H54 (cell line): Measurements from ENCODE around the gene MRPL17.
A peak's percentile ranks its signal among the peaks of the same experiment; 100 is the strongest.
"Not testable (repeated sequence)": the region's sequence is repeated elsewhere in the genome, so short reads cannot be mapped to it uniquely, and the experiment has no call there.

Source experiments
- DNase-seq: peaks from one replicate; pipeline ENCODE4 v3.0.0; 2011; ENCODE audit warnings: low spot score, mixed read lengths; ENCODE audit not compliant: insufficient read length
- FAIRE-seq: peaks from 3 replicates; lab custom pipeline; 2011; peaks lifted over from hg19 to GRCh38; lab: Jason Lieb, UNC
- POLR2A ChIP-seq: IDR thresholded peaks from 2 replicates; pipeline ENCODE4 v1.6.1; 2011; ENCODE audit warnings: low read depth, mild to moderate bottlenecking, low read length

Gene MRPL17

GRCh38 chr11:6682936-6683861 is at the start of gene MRPL17:
MRPL17 (minus strand) TSS chr11:6683340; CDS start chr11:6683296, 44 bp downstream.
- peak; percentile 98 for TF ChIP-seq POLR2A
- peak; percentile 93 for DNase-seq
- peak; percentile 90 for FAIRE-seq

- no peak for DNase-seq
- TF ChIP-seq POLR2A = no peak
- peak; percentile 33 for FAIRE-seq
Observed at GRCh38 chr11:6727971-6728760, 45.0 kb upstream of the MRPL17 start.

GRCh38 chr11:6725386-6725896 is 42.3 kb upstream of the MRPL17 start:
- DNase-seq (no peak), FAIRE-seq (no peak)
- TF ChIP-seq POLR2A = no peak

GRCh38 chr11:6724013-6724412 is 40.9 kb upstream of the MRPL17 start:
- DNase-seq = no peak
- no peak for TF ChIP-seq POLR2A
- FAIRE-seq = no peak

- DNase-seq = no peak
- no peak for TF ChIP-seq POLR2A
- FAIRE-seq = no peak
Observed at GRCh38 chr11:6721343-6721742, 38.2 kb upstream of the MRPL17 start.

- TF ChIP-seq POLR2A = no peak
- no peak for FAIRE-seq
Observed at GRCh38 chr11:6719576-6719975, 36.4 kb upstream of the MRPL17 start.

GRCh38 chr11:6717426-6717825 is 34.3 kb upstream of the MRPL17 start:
- FAIRE-seq (no peak), DNase-seq (no peak)
- no peak for TF ChIP-seq POLR2A

More at GRCh38 chr11:6719576-6719975, 36.4 kb upstream of the MRPL17 start:
- DNase-seq = no peak

GRCh38 chr11:6711552-6711951 is 28.4 kb upstream of the MRPL17 start:
- not testable (repeated sequence) for FAIRE-seq, DNase-seq

- FAIRE-seq (no peak), DNase-seq (no peak)
- no peak for TF ChIP-seq POLR2A
Observed at GRCh38 chr11:6708876-6709275, 25.7 kb upstream of the MRPL17 start.

- FAIRE-seq (peak; percentile 82), DNase-seq (peak; percentile 21)
Observed at GRCh38 chr11:6705905-6706535, 22.9 kb upstream of the MRPL17 start.

GRCh38 chr11:6703247-6704063 is 20.3 kb upstream of the MRPL17 start:
- FAIRE-seq = peak; percentile 95
- TF ChIP-seq POLR2A = no peak
- DNase-seq = peak; percentile 34

More at GRCh38 chr11:6705905-6706535, 22.9 kb upstream of the MRPL17 start:
- no peak for TF ChIP-seq POLR2A

GRCh38 chr11:6701955-6702354 is 18.8 kb upstream of the MRPL17 start:
- not testable (repeated sequence) for FAIRE-seq, DNase-seq

GRCh38 chr11:6695377-6695776 is 12.2 kb upstream of the MRPL17 start:
- TF ChIP-seq POLR2A = no peak
- FAIRE-seq (peak; percentile 41), DNase-seq (no peak)
